GM19372 (cell line): ENCODE measurements around the gene SMAD1.

Experiments used
- ATAC-seq: cut with Tn5 transposase; IDR thresholded peaks from one replicate; pipeline ENCODE4 v1.9.1; 2021; ENCODE audit warnings: mild to moderate bottlenecking, low read depth, moderate library complexity; ENCODE audit not compliant: unreplicated experiment

SMAD1 gene

GRCh38 chr4:145487631-145488030, 6.0 kb downstream of the SMAD1 start:
- ATAC-seq, result peak; percentile 97

GRCh38 chr4:145488310-145488709, 6.7 kb downstream of the SMAD1 start:
- no peak for ATAC-seq

GRCh38 chr4:145489556-145489955, 7.9 kb downstream of the SMAD1 start:
- no peak for ATAC-seq

GRCh38 chr4:145490361-145490760, 8.7 kb downstream of the SMAD1 start:
- ATAC-seq, result no peak

GRCh38 chr4:145490796-145491195, 9.1 kb downstream of the SMAD1 start:
- no peak for ATAC-seq

- no peak for ATAC-seq
These were observed 10.7 kb downstream of the SMAD1 start for GRCh38 chr4:145492376-145492775.

GRCh38 chr4:145493166-145493565, 11.5 kb downstream of the SMAD1 start:
- no peak for ATAC-seq

- no peak for ATAC-seq
These were observed 13.1 kb downstream of the SMAD1 start for GRCh38 chr4:145494666-145495270.

GRCh38 chr4:145496292-145496691, 14.6 kb downstream of the SMAD1 start:
- ATAC-seq, result no peak

GRCh38 chr4:145497199-145498149, 15.8 kb downstream of the SMAD1 start:
- no peak for ATAC-seq

GRCh38 chr4:145498430-145498829, 16.8 kb downstream of the SMAD1 start:
- ATAC-seq, result peak; percentile 58

- ATAC-seq, result peak; percentile 61
These were observed 19.5 kb downstream of the SMAD1 start for GRCh38 chr4:145501051-145501660.

GRCh38 chr4:145502809-145503208, 21.2 kb downstream of the SMAD1 start:
- no peak for ATAC-seq

GRCh38 chr4:145503486-145504072, 21.9 kb downstream of the SMAD1 start:
- ATAC-seq, result no peak

GRCh38 chr4:145505995-145506394, 24.3 kb downstream of the SMAD1 start:
- ATAC-seq, result no peak

- ATAC-seq, result no peak
These were observed 26.0 kb downstream of the SMAD1 start for GRCh38 chr4:145507636-145508035.

GRCh38 chr4:145511913-145512522, 30.4 kb downstream of the SMAD1 start:
- ATAC-seq, result no peak

GRCh38 chr4:145513020-145513621, 31.5 kb downstream of the SMAD1 start:
- no peak for ATAC-seq

- ATAC-seq, result no peak
These were observed 38.5 kb downstream of the SMAD1 start for GRCh38 chr4:145520172-145520571.

GRCh38 chr4:145521282-145521681, 39.6 kb downstream of the SMAD1 start:
- no peak for ATAC-seq
